ENCODE measurements around the gene TCHHL1. TPM values are rescaled to one million over a fixed set of nuclear protein-coding genes. Genes with fewer than 3 reads are reported as not detected.

Gene TCHHL1
- total and polyA plus RNA-seq, 7 donors: not detected

- H3K36me3 ChIP-seq (ENCODE audit: insufficient read depth in 1 of 2, low read depth in 1 of 2): no peaks in the 10 kb centered on the region
- H3K27me3 ChIP-seq (ENCODE audit: insufficient read depth in 3 of 3, low read length in 2 of 3): peaks cover 8 to 98% (median 45%) of the 10 kb centered on the region in 3 donors
- ATAC-seq (no peak), DNase-seq (no peak)
- peak overlapping the region; percentile 56 for H3K4me3 ChIP-seq
- 5 to 13% (median 8%) methylated on average over 15 of the region's 15 CpGs for WGBS, 3 donors
- TF ChIP-seq, protein P1, sequence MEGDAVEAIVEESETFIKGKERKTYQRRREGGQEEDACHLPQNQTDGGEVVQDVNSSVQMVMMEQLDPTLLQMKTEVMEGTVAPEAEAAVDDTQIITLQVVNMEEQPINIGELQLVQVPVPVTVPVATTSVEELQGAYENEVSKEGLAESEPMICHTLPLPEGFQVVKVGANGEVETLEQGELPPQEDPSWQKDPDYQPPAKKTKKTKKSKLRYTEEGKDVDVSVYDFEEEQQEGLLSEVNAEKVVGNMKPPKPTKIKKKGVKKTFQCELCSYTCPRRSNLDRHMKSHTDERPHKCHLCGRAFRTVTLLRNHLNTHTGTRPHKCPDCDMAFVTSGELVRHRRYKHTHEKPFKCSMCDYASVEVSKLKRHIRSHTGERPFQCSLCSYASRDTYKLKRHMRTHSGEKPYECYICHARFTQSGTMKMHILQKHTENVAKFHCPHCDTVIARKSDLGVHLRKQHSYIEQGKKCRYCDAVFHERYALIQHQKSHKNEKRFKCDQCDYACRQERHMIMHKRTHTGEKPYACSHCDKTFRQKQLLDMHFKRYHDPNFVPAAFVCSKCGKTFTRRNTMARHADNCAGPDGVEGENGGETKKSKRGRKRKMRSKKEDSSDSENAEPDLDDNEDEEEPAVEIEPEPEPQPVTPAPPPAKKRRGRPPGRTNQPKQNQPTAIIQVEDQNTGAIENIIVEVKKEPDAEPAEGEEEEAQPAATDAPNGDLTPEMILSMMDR (IDR thresholded peaks at IDR 0.05): no peak
- no peaks in the 10 kb centered on the region for H3K4me1 ChIP-seq
- peaks cover 5% of the 10 kb centered on the region for H3K9me3 ChIP-seq
- intact Hi-C loops (cut with DNase I): no loop called here
- H3K27ac ChIP-seq: no peak overlapping the region
Observed at GRCh38 chr1:152109998-152110294, 21.1 kb upstream of the TCHHL1 start.

DNA sequence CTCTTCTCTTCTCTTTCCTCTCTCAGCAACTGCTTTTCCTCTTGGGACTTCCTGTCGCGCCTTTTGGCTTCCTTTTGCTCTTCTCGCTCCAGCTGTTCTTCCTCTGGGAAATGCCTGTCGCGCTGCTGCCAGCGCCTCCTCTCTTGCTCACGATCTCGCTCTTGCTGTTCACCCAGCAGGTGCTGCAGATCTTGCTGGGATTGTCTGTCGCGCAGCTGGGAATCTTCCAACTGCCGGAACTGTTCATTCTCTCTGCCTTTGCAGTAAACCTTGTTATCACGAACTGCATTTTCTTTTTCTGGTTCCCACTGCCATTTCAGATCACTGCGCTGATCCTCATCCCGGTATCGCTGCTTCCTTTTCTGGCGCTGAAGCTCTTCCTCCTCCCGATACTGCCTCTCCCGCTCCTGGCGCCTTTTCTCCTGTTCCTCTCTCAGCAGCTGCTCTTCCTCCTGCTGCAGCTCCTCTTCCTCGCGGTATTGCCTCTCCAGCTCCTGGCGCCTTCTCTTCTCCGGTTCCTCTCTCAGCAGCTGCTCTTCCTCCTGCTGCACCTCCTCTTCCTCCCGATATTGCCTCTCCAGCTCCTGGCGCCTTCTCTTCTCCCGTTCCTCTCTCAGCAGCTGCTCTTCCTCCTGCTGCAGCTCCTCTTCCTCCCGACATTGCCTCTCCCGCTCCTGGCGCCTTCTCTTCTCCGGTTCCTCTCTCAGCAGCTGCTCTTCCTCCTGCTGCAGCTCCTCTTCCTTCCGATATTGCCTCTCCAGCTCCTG is 20.6 kb upstream of the TCHHL1 start:
- no peaks in the 10 kb centered on the region for H3K4me1 ChIP-seq
- no peak for ATAC-seq
- intact Hi-C loops (cut with DNase I): no loop called here
- H3K27ac ChIP-seq: no peak overlapping the region
- no peaks in the 10 kb centered on the region for H3K36me3 ChIP-seq (ENCODE audit: insufficient read depth in 1 of 2, low read depth in 1 of 2)
- DNase-seq: no peak
- TF ChIP-seq, protein P1 (IDR thresholded peaks at IDR 0.05): no peak
- peak overlapping the region; percentile 56 for H3K4me3 ChIP-seq
- 7 to 12% (median 8%) methylated on average over 31 of the region's 31 CpGs for WGBS, 3 donors
- peaks cover 5% of the 10 kb centered on the region for H3K9me3 ChIP-seq
- H3K27me3 ChIP-seq (ENCODE audit: insufficient read depth in 3 of 3, low read length in 2 of 3): peaks cover 8 to 98% (median 44%) of the 10 kb centered on the region in 3 donors

DNA sequence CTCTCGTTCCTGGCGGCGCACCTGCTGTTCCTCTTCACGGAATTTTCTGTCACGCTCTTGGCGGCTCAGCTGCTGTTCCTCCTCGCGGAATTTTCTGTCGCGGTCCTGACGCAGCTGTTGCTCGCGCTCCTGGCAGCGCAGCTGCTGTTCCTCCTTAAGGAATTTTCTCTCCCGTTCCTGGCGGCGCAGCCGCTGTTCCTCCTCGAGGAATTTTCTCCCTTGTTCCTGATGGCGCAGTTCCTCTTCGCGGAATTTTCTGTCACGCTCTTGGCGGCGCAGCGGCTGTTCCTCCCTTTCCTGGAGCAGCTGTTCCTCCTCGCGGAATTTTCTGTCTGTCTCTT is 20.0 kb upstream of the TCHHL1 start:
- H3K36me3 ChIP-seq (ENCODE audit: insufficient read depth in 1 of 2, low read depth in 1 of 2): no peaks in the 10 kb centered on the region
- H3K27ac ChIP-seq: no peak overlapping the region
- TF ChIP-seq, protein P1 (IDR thresholded peaks at IDR 0.05): no peak
- DNase-seq (no peak), ATAC-seq (no peak)
- H3K27me3 ChIP-seq (ENCODE audit: insufficient read depth in 3 of 3, low read length in 2 of 3): peaks cover 4 to 98% (median 44%) of the 10 kb centered on the region in 3 donors
- 4 to 10% (median 7%) methylated on average over 28 of the region's 28 CpGs for WGBS, 3 donors
- intact Hi-C loops (cut with DNase I): no loop called here
- peaks cover 5% of the 10 kb centered on the region for H3K9me3 ChIP-seq
- H3K4me1 ChIP-seq: no peaks in the 10 kb centered on the region
- peak overlapping the region; percentile 5 for H3K4me3 ChIP-seq

- WGBS, 3 donors: 3 to 4% (median 4%) methylated on average over 67 of the region's 67 CpGs
- ATAC-seq (no peak), DNase-seq (peak in 1 of 2 donors; percentile 18)
- TF ChIP-seq, protein P1 (IDR thresholded peaks at IDR 0.05): no peak
- peaks cover 5% of the 10 kb centered on the region for H3K9me3 ChIP-seq
- peaks cover 0 to 98% (median 44%) of the 10 kb centered on the region in 3 donors for H3K27me3 ChIP-seq (ENCODE audit: insufficient read depth in 3 of 3, low read length in 2 of 3)
- H3K4me3 ChIP-seq: peak overlapping the region; percentile 34
- no peak overlapping the region for H3K27ac ChIP-seq
- no peaks in the 10 kb centered on the region for H3K4me1 ChIP-seq
- no peaks in the 10 kb centered on the region for H3K36me3 ChIP-seq (ENCODE audit: insufficient read depth in 1 of 2, low read depth in 1 of 2)
- intact Hi-C loops (cut with DNase I): no loop called here
Observed at GRCh38 chr1:152107984-152108881, 19.4 kb upstream of the TCHHL1 start.
